Caki2 (cell line): Measurements from ENCODE around the gene FRMD4A. TPM values are rescaled to one million over a fixed set of nuclear protein-coding genes. Genes with fewer than 3 reads are reported as not detected.
"Not testable (repeated sequence)": the region's sequence is repeated elsewhere in the genome, so short reads cannot be mapped to it uniquely, and the experiment has no call there.

Experiments used
- DNase-seq: peaks from one replicate; pipeline ENCODE4 v3.0.0-alpha.2; 2015; ENCODE audit warnings: low read depth
- in situ Hi-C: cut with HindIII; loops from 2 replicates; pipeline ENCODE4 v1.10.0; 2016; ENCODE audit warnings: low sequenced_read_pairs, low pct_unique_long_range_greater_than_20kb, mixed read lengths
- total RNA-seq: library from RNA; depleted of rRNA; stranded (reverse); fragments of >200 nt; shearing (Covaris generic); gene quantifications from 2 replicates; pipeline ENCODE4 v1.2.3, GENCODE V29; 2014; ENCODE audit warnings: low replicate concordance

The FRMD4A gene
- total RNA-seq, 1 experiment from 2014 or later: 3.8 TPM

- DNase-seq: peak; percentile 78
- in situ Hi-C loops: no loop called here
Observed at GRCh38 chr10:14062528-14063260, 268.0 kb downstream of the FRMD4A start.

DNA sequence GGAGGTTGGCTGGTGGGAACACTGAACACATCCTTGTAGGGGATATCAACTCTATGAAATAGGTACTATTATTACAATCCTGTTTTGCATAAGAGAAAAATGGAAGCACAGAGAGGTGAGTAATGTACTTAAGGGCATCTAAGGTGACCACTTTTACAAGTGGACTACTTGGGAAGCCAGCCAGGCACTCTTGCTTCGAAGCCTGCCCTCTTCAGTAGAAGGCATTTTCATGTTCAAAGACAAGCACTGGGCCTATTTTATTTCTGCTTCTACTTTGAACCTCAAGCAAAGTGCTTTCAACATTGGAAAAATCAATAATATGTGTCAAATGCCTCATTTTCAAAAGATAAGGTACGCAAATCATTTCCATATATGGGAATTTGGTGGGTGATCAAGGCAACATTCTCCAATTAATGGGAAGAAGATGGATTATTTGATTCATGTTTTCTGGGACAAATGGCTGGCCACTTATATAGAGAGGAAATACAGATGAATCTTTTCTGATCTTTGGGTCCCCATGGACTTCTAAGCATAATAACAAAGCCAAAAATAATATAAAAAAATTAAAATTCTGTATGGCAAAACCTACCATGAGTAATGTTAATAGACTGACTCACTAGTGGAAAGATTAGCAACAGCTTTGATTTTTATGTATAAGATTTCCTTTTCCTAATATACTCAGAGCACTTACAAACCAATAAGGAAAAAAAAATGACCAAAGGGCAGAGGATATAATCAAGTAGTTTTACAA lies 270.2 kb downstream of the FRMD4A start:
- DNase-seq: no peak
- in situ Hi-C loops: no loop called here

- in situ Hi-C loops: no loop called here
- no peak for DNase-seq
Observed at GRCh38 chr10:14056610-14057332, 274.0 kb downstream of the FRMD4A start.

DNA sequence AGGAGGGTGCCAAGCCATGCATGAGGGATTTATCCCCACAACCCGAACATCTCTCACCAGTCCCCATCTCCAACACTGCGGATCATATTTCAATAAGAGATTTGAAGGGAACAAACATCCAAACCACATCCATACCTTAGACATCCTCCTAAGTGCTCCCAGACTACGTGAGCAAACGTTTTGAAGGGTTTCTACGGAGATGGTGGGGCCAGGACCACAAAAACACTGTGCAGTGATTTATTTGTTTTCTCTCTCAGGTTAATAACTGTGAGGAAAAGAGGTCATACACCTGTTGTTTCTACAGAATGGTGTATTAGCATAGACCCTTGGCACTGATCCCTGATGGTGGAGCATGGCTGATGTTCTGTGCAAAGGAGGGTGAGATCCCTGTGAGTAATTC lies 277.8 kb downstream of the FRMD4A start:
- in situ Hi-C loops: no loop called here
- peak; percentile 47 for DNase-seq

DNA sequence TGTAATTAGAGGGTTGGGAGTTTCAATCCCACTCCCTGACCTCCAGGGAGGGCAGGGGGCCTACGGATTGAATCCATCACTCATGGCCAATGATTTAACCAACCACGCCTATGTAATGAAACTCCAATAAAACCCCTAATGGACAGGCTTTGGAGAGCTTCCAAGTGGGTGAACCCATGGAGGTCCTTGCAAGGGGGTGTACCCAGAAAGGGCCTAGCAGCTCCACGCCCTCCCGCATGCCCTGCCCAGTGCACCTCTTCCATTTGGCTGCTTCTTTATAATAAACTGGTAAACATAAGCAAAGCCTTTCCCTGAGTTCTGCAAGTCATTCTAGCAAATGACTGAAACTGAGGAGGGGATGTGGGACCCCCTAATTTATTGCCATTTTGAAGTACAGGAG lies 280.1 kb downstream of the FRMD4A start:
- peak; percentile 33 for DNase-seq
- in situ Hi-C loops: no loop called here

GRCh38 chr10:14048930-14049613 lies 281.7 kb downstream of the FRMD4A start:
- peak; percentile 57 for DNase-seq
- in situ Hi-C loops: no loop called here

DNA sequence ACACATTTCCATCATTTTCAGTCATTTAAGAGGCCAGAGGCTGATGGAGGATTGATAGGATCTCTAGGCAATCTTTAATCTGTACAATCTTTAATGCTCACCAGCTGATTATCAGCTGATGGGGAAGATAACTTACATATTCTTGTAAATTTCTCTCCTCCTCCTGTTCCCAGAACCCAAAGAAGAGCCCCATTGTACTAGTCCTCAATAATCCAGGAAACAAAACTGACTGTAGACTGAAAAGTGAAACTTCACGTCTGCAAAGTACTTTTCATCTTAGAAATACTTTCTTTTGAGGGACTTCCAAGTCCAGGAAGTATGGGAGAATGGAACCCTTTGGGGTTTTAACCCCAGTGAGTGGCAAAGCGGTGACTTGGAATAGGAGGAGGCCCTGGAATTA lies 283.3 kb downstream of the FRMD4A start:
- in situ Hi-C loops: no loop called here
- no peak for DNase-seq

GRCh38 chr10:14042051-14042450 lies 288.7 kb downstream of the FRMD4A start:
- in situ Hi-C loops, DNase-seq: not testable (repeated sequence)

- in situ Hi-C loops: no loop called here
- no peak for DNase-seq
Observed at GRCh38 chr10:14040787-14041631, 289.7 kb downstream of the FRMD4A start.

- in situ Hi-C loops: no loop called here
Observed at GRCh38 chr10:14039968-14040668, 290.6 kb downstream of the FRMD4A start.

GRCh38 chr10:14036233-14036632 lies 294.5 kb downstream of the FRMD4A start:
- in situ Hi-C loops: no loop called here
- DNase-seq: no peak

More at GRCh38 chr10:14039968-14040668, 290.6 kb downstream of the FRMD4A start:
- no peak for DNase-seq

GRCh38 chr10:14035506-14035905 lies 295.2 kb downstream of the FRMD4A start:
- no peak for DNase-seq
- in situ Hi-C loops: no loop called here

- no peak for DNase-seq
- in situ Hi-C loops: no loop called here
Observed at GRCh38 chr10:14032406-14032998, 298.2 kb downstream of the FRMD4A start.

DNA sequence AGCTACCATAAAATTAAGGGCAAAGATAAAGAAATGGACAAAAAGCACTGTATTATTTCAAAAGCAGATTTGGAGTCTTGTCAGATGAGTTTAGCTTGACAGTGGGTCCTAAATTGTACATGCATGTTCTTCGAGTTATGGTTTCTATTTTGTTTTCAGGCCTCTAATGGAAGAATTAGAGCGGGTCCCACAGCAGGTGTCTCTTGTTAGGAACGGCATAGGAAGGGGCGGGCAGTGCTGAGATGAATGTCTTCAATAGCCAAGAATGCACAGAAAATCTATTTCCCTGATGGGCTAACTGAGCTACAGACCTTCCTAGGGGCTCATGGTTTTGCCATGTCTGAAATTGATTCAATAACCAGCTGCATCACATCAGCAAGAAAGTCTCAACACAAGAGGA lies 304.4 kb downstream of the FRMD4A start:
- in situ Hi-C loops: no loop called here
- no peak for DNase-seq

GRCh38 chr10:14025283-14026189 lies 305.2 kb downstream of the FRMD4A start:
- DNase-seq: no peak
- in situ Hi-C loops: no loop called here
